ENCODE data around the gene MYO3A. TPM values are rescaled to one million over a fixed set of nuclear protein-coding genes. Genes with fewer than 3 reads are reported as not detected.

Gene MYO3A, protein sequence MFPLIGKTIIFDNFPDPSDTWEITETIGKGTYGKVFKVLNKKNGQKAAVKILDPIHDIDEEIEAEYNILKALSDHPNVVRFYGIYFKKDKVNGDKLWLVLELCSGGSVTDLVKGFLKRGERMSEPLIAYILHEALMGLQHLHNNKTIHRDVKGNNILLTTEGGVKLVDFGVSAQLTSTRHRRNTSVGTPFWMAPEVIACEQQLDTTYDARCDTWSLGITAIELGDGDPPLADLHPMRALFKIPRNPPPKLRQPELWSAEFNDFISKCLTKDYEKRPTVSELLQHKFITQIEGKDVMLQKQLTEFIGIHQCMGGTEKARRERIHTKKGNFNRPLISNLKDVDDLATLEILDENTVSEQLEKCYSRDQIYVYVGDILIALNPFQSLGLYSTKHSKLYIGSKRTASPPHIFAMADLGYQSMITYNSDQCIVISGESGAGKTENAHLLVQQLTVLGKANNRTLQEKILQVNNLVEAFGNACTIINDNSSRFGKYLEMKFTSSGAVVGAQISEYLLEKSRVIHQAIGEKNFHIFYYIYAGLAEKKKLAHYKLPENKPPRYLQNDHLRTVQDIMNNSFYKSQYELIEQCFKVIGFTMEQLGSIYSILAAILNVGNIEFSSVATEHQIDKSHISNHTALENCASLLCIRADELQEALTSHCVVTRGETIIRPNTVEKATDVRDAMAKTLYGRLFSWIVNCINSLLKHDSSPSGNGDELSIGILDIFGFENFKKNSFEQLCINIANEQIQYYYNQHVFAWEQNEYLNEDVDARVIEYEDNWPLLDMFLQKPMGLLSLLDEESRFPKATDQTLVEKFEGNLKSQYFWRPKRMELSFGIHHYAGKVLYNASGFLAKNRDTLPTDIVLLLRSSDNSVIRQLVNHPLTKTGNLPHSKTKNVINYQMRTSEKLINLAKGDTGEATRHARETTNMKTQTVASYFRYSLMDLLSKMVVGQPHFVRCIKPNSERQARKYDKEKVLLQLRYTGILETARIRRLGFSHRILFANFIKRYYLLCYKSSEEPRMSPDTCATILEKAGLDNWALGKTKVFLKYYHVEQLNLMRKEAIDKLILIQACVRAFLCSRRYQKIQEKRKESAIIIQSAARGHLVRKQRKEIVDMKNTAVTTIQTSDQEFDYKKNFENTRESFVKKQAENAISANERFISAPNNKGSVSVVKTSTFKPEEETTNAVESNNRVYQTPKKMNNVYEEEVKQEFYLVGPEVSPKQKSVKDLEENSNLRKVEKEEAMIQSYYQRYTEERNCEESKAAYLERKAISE (N-terminal part only)
- total RNA-seq = not detected
- long read RNA-seq = 0 reads

DNA sequence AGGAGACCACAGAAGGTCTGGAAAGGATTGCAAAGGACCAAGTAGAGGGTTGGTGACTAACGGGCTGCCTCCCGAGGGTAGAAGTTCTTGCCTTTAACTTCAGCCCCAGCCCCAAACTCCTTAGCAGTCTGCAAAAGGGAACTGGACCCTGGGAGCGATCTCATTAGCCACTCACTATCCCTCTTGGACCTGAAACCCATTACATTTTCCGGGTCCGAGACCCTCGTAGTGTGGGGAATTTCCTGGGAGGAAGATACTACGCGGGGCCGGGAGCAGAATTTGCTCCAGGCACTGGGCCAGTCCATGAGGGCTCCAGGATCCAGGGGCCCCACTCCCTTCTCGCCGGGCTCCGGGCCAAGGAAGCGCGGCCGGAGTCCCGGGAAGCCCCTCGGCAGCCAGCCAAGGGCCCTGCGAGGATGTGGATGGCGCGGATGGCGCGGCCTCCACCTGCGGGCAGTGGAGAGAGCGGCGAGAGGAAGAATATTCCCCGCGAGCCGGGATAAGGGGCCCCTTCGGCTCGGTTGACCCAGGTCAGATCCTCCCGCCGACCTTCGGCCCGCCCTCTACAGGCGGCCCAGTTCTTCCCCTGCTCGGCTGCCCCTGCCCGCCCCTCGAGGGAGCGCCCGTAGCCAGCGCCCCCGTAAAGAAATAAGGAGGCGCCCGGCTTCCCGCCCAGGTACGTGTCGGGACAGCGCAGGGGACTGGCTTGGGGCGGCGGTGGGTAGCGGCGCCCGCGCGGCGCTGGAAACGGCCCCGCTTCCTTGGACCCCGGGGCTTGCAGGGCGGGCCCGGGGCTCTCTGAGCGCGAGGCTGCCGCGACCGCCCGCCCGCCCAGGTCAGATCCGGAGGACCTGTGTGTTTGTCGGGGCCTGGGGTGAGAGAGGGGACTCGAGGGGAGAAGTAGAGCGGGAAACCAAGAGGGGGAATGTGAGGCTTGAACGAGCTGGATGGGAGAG lies at the start of gene MYO3A:
MYO3A (plus strand) TSS at position 577 of the 956 bp plus-strand sequence. CDS start 17,882 bp downstream, outside the sequence.
- no peak for DNase-seq (ENCODE audit: low spot score)

DNA sequence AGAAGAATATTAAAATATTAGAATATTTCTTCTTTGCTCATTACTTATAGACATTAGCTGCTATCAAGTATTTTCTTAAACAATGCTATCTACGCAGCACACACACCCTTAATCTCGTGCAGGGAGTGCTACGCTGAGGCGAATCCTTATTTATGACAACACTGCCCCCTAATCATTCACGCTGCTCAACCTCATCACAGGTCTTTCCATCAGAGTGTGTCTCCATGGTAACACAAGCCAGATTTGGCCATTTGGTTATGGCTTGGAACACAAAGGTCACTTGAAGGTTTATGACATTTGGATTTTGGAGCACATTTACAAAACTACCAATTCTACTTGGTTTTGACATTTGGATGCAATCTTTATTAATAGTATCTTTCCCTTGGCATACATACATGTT lies 45.4 kb upstream of the MYO3A start:
- DNase-seq (ENCODE audit: low spot score) = no peak

DNA sequence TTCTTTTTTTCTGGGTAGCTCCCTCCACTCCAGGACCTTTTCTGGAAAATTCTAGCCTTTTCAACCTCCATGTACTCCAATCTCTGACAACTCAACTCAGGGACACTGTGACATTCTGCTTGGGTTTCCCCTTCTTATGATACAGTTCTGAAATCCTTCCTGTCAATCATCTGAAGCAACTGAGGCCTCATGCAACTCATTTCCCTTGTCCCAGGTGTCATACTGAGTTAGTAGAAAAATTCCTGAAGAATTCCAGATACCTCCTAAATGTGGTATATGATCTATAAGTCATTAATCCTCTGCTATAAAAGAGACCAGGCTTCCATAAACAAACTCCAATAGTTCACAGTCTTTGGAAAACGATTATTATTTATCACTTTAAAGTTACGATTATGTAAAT lies 43.0 kb upstream of the MYO3A start:
- no peak for DNase-seq (ENCODE audit: low spot score)

DNA sequence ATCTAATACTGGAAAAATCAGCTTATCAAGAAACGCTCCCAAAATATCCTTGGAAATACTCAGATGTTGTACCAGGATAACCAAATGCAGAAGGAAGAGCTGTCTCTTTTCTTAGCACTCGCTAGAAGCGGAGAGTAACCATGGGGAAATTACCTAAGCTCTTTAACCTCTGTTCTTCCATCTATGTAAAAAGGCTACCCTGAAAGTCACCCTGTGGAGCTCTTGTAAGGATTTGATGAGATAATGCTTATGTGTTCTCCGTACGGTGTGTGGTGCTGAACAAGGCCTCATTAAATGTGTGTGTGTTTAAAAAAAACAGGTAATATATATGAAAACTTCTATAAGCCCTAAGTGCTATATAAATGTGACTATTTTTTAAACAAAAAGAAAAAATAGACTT lies 38.2 kb upstream of the MYO3A start:
- no peak for DNase-seq (ENCODE audit: low spot score)

DNA sequence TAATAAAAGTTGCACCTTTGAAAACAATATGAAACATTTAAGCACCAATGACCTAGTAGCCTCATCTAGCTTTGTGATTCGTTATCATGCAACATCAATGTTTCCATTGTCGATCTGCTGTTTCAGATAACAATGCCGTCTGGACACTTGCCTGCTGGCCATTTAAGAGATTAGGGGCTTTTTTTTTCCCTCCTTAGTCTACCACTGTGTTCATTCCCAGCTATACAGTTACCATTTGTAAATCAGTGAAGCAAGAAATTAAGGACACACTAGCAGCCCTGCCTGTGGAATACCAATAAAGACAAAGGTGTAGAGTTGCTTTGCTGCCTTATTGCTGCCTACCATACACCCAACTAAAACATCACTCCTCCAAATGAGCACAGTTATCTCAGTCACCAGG lies 37.6 kb upstream of the MYO3A start:
- no peak for DNase-seq (ENCODE audit: low spot score)

DNA sequence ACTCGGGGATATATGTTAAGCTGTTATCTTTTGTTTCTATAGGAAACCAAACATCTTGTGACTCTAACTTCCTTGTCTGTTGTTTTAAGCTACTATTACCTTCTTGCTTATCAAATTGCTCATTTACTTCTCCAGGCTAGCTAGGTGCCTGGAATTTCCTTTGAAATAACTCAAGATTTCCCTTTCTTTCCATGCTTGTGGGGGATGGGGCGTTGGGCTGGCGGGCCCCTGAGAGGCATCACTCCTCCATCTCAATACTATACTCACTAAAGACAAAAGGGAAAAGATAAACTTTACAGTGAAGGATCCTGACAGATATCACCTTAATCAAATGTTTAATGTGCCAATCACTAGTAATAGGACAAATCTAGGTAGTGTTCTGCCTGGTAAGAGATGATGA lies 34.7 kb upstream of the MYO3A start:
- no peak for DNase-seq (ENCODE audit: low spot score)

DNA sequence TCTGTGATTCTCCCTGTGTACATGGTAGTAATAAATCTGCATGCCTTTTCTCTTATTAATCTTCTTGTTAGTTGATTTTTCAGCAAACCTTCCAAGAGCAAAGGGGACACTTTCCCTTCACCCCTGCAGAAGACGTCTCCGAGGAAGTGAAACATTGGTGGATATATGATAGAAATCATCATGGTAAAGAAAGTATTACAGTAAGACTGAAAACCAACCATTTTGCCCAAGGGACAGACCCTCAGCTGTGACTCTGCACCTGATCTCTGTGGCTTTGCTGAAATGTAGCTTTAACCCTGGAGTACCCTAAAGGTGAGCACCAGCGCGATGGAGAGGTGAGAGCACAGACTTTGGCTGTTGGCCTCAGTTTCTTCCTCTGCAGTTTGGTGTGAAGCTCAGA lies 32.8 kb upstream of the MYO3A start:
- no peak for DNase-seq (ENCODE audit: low spot score)

DNA sequence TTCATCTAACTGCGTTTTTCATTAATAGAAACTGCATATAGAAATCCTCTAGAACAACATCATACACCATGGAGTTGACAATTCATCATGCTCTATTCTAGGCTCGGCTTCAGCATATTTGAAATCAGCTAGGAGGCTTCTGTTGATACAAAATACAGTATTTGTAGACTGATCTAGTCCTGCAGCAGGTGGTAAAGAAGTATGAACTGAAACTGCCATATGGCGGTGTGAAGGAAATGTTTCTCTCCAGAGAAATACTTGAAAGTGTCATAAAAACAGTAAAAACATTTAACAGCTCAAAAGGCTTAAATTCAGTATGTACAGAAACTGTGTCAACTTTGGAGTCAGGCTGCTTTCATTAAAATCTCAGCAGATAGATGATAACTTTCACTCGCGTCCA lies 32.0 kb upstream of the MYO3A start:
- DNase-seq (ENCODE audit: low spot score) = no peak

DNA sequence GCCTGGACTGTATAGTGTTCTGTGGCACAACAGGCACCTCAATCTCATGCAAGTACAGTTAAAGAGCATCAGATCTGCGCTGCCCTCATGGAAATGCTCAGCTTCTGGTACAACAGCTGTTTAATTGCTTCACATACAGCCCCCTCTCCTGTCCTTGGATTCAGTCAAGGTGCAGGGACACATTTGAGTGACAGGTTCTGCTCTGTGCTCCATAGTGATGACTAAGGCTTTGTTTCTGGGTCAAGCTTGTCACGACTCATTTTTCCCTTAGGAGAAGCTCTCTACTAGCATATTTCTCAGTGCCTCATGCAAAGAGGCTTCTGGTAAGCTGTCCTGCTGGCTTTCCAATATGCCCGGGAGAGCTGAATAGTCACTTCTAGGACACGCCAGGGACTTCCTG lies 26.8 kb upstream of the MYO3A start:
- no peak for DNase-seq (ENCODE audit: low spot score)

DNA sequence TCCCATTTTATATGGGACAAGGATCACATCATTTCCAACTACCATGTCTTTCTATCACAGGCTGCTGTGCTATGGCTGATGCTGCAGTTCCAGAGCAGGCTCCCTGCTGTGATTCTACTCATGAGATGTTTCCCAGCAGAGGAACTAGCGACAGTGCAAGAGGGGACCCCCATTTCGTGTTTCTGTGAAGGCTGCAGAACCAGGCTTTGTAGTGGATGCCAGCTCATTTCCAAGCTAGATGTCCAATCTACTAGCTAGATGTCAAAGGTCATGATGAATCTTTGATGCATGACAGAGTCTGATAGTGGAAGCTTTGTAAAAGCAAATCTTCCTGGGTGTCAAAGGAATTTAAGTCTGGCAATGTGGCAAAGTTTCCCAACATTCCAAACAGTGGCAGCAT lies 21.2 kb upstream of the MYO3A start:
- no peak for DNase-seq (ENCODE audit: low spot score)

DNA sequence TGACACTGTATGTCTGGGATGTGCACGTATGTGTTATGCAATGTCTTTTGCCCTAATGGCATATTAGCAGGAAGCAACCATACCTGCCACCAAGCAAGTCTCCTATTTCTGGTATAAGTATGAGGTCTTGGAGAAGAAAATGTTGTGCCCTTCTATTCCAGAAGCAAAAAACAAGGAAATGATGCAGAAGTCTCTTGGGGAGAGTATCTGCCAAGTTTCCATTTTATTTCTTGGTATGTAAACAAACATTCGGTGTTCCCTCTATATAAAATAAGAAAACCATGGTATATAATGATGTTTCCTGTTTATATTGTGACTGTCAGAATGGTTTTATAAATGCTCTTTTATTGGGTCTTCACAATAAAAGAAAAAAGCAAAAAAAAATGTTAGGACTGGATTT lies 19.3 kb upstream of the MYO3A start:
- DNase-seq (ENCODE audit: low spot score) = no peak

DNA sequence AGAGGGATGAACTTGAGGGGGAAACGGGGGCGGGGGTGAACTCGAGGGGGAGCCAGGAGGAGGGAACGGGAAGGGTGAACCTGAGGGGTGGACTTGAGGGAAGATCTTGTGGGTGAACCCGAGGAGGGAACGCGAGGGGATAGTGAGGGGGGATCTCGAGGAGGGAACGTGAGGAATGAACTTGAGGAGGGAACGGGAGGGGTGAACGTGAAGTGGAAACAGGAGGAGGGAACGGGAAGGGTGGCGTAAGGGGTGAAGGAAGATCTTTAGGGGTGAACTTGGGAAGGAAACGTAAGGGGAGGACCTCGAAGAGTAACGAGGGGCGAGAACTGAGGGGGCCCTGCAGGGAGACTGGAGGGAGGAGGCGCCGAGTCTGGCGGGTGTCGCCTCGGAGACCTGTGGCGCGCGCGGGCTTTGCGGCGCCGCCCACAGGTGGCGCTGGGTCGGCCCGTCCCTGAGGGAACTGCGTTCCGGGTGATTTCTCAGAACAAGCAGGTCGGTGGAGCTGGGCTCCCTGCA lies 651 bp downstream of the MYO3A start:
- no peak for DNase-seq (ENCODE audit: low spot score)

DNA sequence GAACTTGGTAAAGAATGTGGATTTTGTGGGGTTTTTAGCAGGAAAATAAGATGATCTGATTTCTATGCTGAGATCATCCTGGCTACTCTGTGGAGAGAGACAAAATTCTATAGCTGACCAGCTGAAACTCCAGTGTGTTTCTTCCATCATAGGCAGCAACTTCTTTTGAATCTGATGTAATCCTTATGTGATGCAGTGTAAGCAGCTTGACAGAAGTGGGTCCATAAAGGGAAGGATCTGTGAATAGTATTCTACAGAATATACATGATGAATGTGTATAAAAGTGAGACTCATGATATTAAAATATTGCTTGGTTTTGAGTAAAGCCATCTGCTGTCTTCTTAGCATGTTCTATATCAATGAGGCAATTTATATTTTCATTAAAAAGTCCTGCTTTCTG lies 4.4 kb downstream of the MYO3A start:
- no peak for DNase-seq (ENCODE audit: low spot score)

DNA sequence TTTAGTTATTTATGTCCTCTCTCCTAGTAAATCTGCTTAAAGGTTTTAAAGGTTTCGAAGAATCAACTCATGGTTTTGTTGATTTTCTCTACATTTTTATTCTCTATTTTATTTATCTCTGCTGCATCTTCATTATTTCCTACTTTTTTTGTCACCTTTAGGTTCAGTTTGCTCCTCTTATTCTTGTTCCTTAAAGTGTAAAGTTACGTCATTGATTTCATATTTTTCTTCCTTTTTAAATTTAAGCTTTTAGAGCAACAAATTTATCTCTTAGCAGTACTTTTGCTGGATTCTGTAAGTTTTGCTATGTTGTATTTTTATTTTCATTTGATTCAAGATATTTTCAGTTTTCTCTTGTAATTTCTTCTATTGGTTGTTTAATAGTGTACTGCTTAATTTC lies 10.7 kb downstream of the MYO3A start:
- no peak for DNase-seq (ENCODE audit: low spot score)

DNA sequence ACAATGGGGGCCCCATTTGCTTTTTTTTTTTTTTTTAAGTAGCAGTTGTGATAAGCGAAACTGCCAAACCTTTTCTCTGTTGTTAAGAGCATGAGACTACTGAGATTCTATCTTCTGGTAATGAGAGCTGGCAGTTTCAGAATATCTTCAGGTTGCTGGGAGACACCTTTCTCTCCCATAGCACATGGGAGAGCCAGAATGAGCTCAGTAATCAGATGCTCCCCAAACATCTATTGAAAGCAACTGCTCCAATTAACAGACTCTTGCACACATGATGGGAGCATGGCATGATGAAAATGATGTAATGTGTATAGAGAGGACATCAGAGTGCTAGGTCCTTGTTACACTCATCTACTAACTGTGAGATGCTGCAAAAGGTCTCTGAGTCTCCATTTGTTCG lies 18.8 kb downstream of the MYO3A start:
- DNase-seq (ENCODE audit: low spot score) = no peak

DNA sequence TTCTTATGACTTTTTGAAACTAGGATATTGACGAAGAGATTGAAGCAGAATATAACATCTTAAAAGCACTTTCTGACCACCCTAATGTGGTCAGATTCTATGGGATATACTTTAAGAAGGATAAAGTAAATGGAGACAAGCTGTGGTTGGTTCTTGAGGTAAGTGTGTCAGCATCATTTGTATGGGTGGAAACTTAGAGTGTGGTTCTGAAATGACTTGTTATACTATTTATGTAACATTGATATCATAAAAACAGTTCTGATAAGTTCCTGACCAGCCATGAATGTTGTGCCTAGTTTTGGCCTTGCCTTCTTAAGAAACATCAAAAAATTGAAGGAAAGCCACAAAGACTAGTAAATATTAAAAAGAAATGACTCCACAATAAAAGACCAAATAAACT lies 20.8 kb downstream of the MYO3A start:
- DNase-seq (ENCODE audit: low spot score) = no peak

DNA sequence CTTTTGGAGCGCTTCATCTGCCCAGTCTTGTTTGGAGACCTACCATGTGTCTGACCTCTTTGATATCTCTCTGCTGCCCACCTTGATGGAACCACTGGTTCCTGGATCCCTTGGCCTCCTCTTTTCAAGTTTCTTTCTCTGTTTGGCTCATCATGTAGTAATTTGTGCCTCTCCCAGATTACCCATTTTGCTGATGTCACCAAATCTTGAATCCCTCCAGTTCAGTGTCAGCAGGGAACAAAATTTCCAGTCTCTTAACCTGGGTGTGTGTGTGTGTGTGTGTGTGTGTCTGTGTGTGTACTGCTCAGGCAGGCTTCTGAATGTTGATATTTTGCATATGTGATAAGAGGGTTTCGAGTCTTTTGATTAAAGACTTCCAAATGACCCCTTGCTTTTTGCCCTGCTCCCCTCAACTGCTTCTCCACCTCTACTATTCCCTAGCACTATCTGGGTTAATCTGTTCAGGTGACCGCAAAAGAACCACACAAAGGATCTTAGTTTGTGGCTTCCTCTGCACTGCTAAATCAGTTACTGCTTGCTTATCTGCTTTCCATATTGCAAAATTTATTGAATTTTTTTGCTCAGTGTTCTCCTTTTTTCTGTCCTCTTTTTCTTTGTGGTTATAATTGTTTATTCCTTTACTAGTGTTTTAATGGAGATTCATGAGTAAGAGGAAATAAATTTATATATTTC lies 25.7 kb downstream of the MYO3A start:
- no peak for DNase-seq (ENCODE audit: low spot score)

DNA sequence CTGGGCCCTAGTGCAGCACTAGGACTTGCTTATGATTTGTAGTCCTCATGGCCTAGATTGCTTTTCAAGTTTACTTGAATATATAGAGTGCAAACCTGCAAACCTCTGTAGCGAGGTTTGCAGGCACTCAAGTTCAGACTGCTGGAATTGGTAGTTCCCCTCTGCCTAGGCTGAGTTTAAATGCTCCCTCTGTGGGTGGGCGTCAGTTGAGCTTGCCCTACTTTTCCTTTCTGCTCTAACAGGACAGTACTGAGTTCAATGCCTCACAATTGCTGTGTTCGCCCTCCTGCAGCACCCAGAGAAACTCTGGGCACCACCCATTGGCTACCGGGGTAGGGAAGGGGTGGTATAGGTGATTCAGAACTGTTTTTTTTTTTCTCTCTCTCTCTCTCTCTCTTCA lies 31.6 kb downstream of the MYO3A start:
- DNase-seq (ENCODE audit: low spot score) = no peak

DNA sequence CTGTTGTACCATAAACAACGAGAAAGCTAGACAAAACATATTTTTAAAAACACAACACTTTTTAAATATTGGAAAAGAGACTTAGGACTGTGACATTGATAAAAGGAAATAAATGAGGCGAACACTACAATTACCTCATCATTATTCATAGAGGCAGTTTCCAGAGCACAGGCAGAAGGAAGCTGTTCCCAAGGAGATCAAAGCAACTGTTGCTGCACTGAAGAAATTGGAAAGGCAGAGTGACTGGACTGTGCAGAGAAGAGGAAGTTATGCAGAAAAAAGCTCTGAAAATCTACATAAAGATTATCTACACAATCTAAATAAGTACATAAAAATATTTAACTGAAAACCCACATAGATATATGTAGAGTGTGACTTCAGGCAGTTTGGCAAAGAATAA lies 32.8 kb downstream of the MYO3A start:
- no peak for DNase-seq (ENCODE audit: low spot score)

DNA sequence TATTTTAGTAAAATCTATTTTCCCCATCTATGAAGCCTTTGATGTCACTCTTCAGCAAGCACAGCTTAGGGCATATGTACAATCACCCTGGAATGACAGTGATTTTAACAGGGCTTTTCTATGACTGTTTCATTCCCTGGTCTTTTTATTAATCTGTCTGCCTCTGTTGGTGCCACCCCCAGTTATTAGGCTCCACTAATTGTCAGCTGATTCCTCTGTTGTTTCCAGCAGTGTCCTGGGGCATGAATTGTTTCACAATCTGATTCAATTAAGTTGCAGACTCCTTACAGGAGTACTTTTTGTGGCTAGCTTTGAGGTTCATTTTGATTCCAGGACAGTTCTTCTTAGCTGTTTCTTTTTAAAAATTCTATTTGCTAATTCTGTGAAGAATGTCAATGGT lies 38.6 kb downstream of the MYO3A start:
- no peak for DNase-seq (ENCODE audit: low spot score)

Measured in mesenteric fat pad (tissue), 1 donor.